ENCODE measurements around the gene RNF19B. TPM values are rescaled to one million over a fixed set of nuclear protein-coding genes. Genes with fewer than 3 reads are reported as not detected.

RNF19B gene
- total RNA-seq, 1 experiment from 2014 or later = 22.5 TPM

- TF ChIP-seq SIN3A (IDR thresholded peaks at IDR 0.05; ENCODE audit: low read depth) = no peak
- no peak for TF ChIP-seq JUND (IDR thresholded peaks at IDR 0.05)
- no peak for TF ChIP-seq RAD21 (IDR thresholded peaks at IDR 0.05; ENCODE audit: low read depth)
- no peak for TF ChIP-seq ATF3 (IDR thresholded peaks at IDR 0.05)
- TF ChIP-seq CBX3 (IDR thresholded peaks at IDR 0.05; ENCODE audit: low read depth) = no peak
These were observed 20.0 kb upstream of the RNF19B start (continued) for GRCh38 chr1:32984455-32985171.

- Histone ChIP-seq H3K27ac (ENCODE audit: low read depth, low read length) (no peak overlapping the region), H3K9ac (ENCODE audit: low read length) (no peak overlapping the region), H4K20me1 (ENCODE audit: insufficient read depth) (no peaks in the 10 kb centered on the region), H3K4me3 (replicated peaks in 1 of 2; ENCODE audit: low read depth in 1 of 2, low read length in 2 of 2) (no peak overlapping the region), H3K9me3 (ENCODE audit: control insufficient read depth in 1 of 2, insufficient read depth in 1 of 2, low read depth in 1 of 2, low read length in 2 of 2) (no peaks in the 10 kb centered on the region), H3K4me1 (ENCODE audit: control insufficient read depth in 1 of 2, insufficient read depth in 2 of 2, low read length in 2 of 2) (peaks cover 10 to 21% of the 10 kb centered on the region in 2 experiments), H3K4me2 (ENCODE audit: low read length) (no peak overlapping the region), H2AFZ (ENCODE audit: low read depth, low read length, poor library complexity, severe bottlenecking) (no peak overlapping the region), H3K36me3 (ENCODE audit: control insufficient read depth in 1 of 2, insufficient read depth in 2 of 2, low read length in 2 of 2) (no peaks in the 10 kb centered on the region), H3K27me3 (ENCODE audit: insufficient read depth, low read length) (no peaks in the 10 kb centered on the region), H3K79me2 (ENCODE audit: insufficient read depth, low read length) (no peaks in the 10 kb centered on the region), H3K9me2 (ENCODE audit: insufficient read depth) (no peaks in the 10 kb centered on the region)
- intact Hi-C loops (cut with micrococcal nuclease) = no loop called here
- ATAC-seq = no peak
- RAD21 ChIA-PET (ENCODE audit: low non-redundant PET in 1 of 2, low total read pairs in 2 of 2, uncharacterized antibody in 2 of 2, unreplicated experiment in 2 of 2) = no interaction called here
- CTCF ChIA-PET = no interaction called here
- no peak for DNase-seq (ENCODE audit: low read depth, low spot score)
- POLR2A ChIA-PET = no interaction called here
- BruUV-seq (replicated peaks) = no TSS peak
- TF ChIP-seq FOSL1 (IDR thresholded peaks at IDR 0.05; ENCODE audit: low read depth) (no peak), SRF (IDR thresholded peaks at IDR 0.05; ENCODE audit: low read depth) (no peak), SP1 (IDR thresholded peaks at IDR 0.05; ENCODE audit: low read depth) (no peak), CTCF (IDR thresholded peaks at IDR 0.05 in 2 of 3, conservative IDR thresholded peaks at IDR 0.05 in 1 of 3; ENCODE audit: borderline replicate concordance in 1 of 3, insufficient read depth in 1 of 3, low read depth in 2 of 3, low read length in 2 of 3) (no peak), ZFX (IDR thresholded peaks at IDR 0.05) (no peak), ZBTB33 (IDR thresholded peaks at IDR 0.05; ENCODE audit: extremely low read depth, insufficient replicate concordance, low read length) (no peak), ZNF274 (IDR thresholded peaks at IDR 0.05; ENCODE audit: low read depth, low read length) (no peak), SIN3A (IDR thresholded peaks at IDR 0.05; ENCODE audit: low read depth) (no peak), ATF3 (IDR thresholded peaks at IDR 0.05) (no peak), EGR1 (IDR thresholded peaks at IDR 0.05; ENCODE audit: low read depth) (no peak)
These were observed 19.5 kb upstream of the RNF19B start for GRCh38 chr1:32984090-32984454.

Measured in HCT116 (cell line).